PC-9 (cell line): ENCODE results near the gene ERBB4. TPM values are rescaled to one million over a fixed set of nuclear protein-coding genes. Genes with fewer than 3 reads are reported as not detected.
A peak's percentile ranks its signal among the peaks of the same experiment; 100 is the strongest.
"Not testable (repeated sequence)": the region's sequence is repeated elsewhere in the genome, so short reads cannot be mapped to it uniquely, and the experiment has no call there.

Experiments used
- BruUV-seq: library from RNA; stranded (reverse); fragments of 400-500 nt; replicated peaks from 2 replicates; lab custom pipeline; 2021; lab: Mats Ljungman, UMichigan
- CTCF ChIA-PET: fragments of 300-600 bp; sonication (Branson Sonifier 250); formaldehyde crosslinking; loops from one replicate; lab custom pipeline; 2022; ENCODE audit warnings: antibody characterized with exemption; lab: Charles Lee
- POLR2A ChIA-PET: fragments of 300-600 bp; sonication (Branson Sonifier 250); formaldehyde crosslinking; loops from one replicate; lab custom pipeline; 2022; ENCODE audit warnings: antibody characterized with exemption; ENCODE audit not compliant: unreplicated experiment; lab: Charles Lee
- DNase-seq, 2 experiments: peaks; one replicate each; pipeline versions ENCODE4 v3.0.0 to v3.0.0-alpha.2; 2015 to 2022; ENCODE audit warnings: mixed read lengths in 1 of 2
- H2AFZ ChIP-seq: fragments of 200-600 bp; sonication (generic); 2 replicates; pipeline ENCODE4 v1.8.1; 2017; ENCODE audit warnings: antibody characterized with exemption
- H3F3A ChIP-seq: fragments of 200-600 bp; sonication (generic); 2 replicates; pipeline ENCODE4 v1.8.1; 2017; ENCODE audit warnings: antibody characterized with exemption, mild to moderate bottlenecking, low read depth; ENCODE audit not compliant: insufficient read depth
- H3K27ac ChIP-seq: fragments of 200-600 bp; sonication (generic); 2 replicates; pipeline ENCODE4 v1.6.1; 2016; ENCODE audit warnings: mixed run types
- H3K27me3 ChIP-seq: fragments of 200-600 bp; sonication (generic); 2 replicates; pipeline ENCODE4 v1.6.1; 2016; ENCODE audit warnings: low read depth, mixed run types; ENCODE audit not compliant: insufficient read depth
- H3K36me3 ChIP-seq: fragments of 200-600 bp; sonication (generic); 2 replicates; pipeline ENCODE4 v1.6.1; 2016; ENCODE audit warnings: low read depth, mixed run types
- H3K4me1 ChIP-seq: fragments of 200-600 bp; sonication (generic); replicated peaks from 2 replicates; pipeline ENCODE4 v1.6.1; 2016; ENCODE audit warnings: mixed run types; ENCODE audit not compliant: insufficient read depth
- H3K4me2 ChIP-seq: fragments of 200-600 bp; sonication (generic); 2 replicates; pipeline ENCODE4 v1.6.1; 2017; ENCODE audit warnings: mixed run types
- H3K4me3 ChIP-seq: fragments of 200-600 bp; sonication (generic); 2 replicates; pipeline ENCODE4 v1.6.1; 2016; ENCODE audit warnings: mixed run types
- H3K79me2 ChIP-seq: fragments of 200-600 bp; sonication (generic); 2 replicates; pipeline ENCODE4 v1.6.1; 2017; ENCODE audit warnings: low read depth, mixed run types
- H3K9me2 ChIP-seq: fragments of 200-600 bp; sonication (generic); 2 replicates; pipeline ENCODE4 v1.8.1; 2017; ENCODE audit warnings: mild to moderate bottlenecking; ENCODE audit not compliant: insufficient read depth
- H3K9me3 ChIP-seq: fragments of 200-600 bp; sonication (generic); 2 replicates; pipeline ENCODE4 v1.8.1; 2016; ENCODE audit warnings: low read depth; ENCODE audit not compliant: insufficient read depth
- H4K20me1 ChIP-seq: fragments of 200-600 bp; sonication (generic); 2 replicates; pipeline ENCODE4 v1.8.1; 2017; ENCODE audit not compliant: insufficient read depth
- EZH2 ChIP-seq: fragments of 200-600 bp; sonication (generic); IDR thresholded peaks from 2 replicates; pipeline ENCODE4 v1.8.0; 2017; ENCODE audit warnings: antibody characterized with exemption, low read depth
- intact Hi-C: fragments of 100-400 bp; cut with micrococcal nuclease; formaldehyde crosslinking; loops from one replicate; pipeline ENCODE4 v1.10.0; 2022; ENCODE audit not compliant: unreplicated experiment
- total RNA-seq: library from RNA; stranded (reverse); gene quantifications from 2 replicates; pipeline ENCODE4 v1.2.3, GENCODE V29; 2021
- TF ChIP-seq, protein P1 (sequence below): fragments of 200-600 bp; sonication (generic); conservative IDR thresholded peaks from 2 replicates; pipeline ENCODE4 v1.6.1; 2017; ENCODE audit warnings: mixed run types, antibody characterized with exemption, mild to moderate bottlenecking, moderate library complexity

Gene ERBB4
- total RNA-seq, 1 experiment from 2014 or later: not detected

DNA sequence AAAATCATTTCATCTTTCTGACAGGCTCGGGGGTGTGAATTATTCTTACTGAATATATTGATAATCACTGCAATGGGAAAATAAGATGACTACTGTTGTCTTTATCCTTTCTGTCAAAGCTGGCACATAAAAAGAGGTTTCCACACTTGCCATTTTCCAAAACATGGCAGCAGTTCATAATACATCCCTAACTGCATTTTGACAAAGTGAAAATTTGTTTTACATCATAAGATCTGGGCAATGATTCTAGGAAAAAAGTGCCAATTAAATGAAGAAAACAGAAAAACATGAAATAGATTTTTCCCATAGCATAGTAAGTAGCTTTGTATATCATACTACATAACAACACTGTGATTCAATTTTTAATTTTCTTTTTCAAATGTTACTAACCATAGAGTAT is 65.4 kb downstream of the ERBB4 start:
- TF ChIP-seq, protein P1, sequence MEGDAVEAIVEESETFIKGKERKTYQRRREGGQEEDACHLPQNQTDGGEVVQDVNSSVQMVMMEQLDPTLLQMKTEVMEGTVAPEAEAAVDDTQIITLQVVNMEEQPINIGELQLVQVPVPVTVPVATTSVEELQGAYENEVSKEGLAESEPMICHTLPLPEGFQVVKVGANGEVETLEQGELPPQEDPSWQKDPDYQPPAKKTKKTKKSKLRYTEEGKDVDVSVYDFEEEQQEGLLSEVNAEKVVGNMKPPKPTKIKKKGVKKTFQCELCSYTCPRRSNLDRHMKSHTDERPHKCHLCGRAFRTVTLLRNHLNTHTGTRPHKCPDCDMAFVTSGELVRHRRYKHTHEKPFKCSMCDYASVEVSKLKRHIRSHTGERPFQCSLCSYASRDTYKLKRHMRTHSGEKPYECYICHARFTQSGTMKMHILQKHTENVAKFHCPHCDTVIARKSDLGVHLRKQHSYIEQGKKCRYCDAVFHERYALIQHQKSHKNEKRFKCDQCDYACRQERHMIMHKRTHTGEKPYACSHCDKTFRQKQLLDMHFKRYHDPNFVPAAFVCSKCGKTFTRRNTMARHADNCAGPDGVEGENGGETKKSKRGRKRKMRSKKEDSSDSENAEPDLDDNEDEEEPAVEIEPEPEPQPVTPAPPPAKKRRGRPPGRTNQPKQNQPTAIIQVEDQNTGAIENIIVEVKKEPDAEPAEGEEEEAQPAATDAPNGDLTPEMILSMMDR: no peak
- TF ChIP-seq EZH2: no peak
- Histone ChIP-seq H3K27me3 (no peaks in the 10 kb centered on the region), H3K4me1 (no peaks in the 10 kb centered on the region), H3K9me3 (no peaks in the 10 kb centered on the region), H3K27ac (no peak overlapping the region), H2AFZ (no peak overlapping the region), H3K9me2 (no peaks in the 10 kb centered on the region), H3K79me2 (no peaks in the 10 kb centered on the region), H3K36me3 (no peaks in the 10 kb centered on the region), H3K4me2 (no peak overlapping the region), H4K20me1 (no peaks in the 10 kb centered on the region), H3K4me3 (no peak overlapping the region), H3F3A (no peaks in the 10 kb centered on the region)
- no peak for DNase-seq
- no TSS peak for BruUV-seq
- intact Hi-C loops: no loop called here
- ChIA-PET CTCF (no interaction called here), POLR2A (no interaction called here)

DNA sequence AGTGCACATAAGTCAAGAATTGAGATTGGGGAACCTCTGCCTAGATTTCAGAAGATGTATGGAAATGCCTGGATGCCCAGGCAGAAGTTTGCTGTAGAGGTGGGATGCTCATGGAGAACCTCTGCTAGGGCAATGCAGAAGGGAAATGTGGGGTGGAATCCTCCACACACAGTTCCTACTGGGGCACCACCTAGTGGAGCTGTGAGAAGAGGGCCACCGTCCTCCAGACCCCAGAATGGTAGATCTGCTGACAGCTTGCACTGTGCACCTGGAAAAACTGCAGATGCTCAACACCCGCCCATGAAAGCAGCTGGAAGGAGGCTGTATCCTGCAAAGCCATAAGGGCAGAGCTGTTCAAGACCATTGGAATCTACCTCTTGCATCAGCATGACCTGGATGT is 71.1 kb downstream of the ERBB4 start:
- H3K27ac ChIP-seq, H3K4me3 ChIP-seq, H3K79me2 ChIP-seq, DNase-seq, BruUV-seq, H3F3A ChIP-seq, CTCF ChIA-PET, H3K9me2 ChIP-seq, H3K36me3 ChIP-seq, H2AFZ ChIP-seq, H3K4me2 ChIP-seq, intact Hi-C loops, H3K9me3 ChIP-seq, H3K27me3 ChIP-seq, POLR2A ChIA-PET, H4K20me1 ChIP-seq, H3K4me1 ChIP-seq: not testable (repeated sequence)

DNA sequence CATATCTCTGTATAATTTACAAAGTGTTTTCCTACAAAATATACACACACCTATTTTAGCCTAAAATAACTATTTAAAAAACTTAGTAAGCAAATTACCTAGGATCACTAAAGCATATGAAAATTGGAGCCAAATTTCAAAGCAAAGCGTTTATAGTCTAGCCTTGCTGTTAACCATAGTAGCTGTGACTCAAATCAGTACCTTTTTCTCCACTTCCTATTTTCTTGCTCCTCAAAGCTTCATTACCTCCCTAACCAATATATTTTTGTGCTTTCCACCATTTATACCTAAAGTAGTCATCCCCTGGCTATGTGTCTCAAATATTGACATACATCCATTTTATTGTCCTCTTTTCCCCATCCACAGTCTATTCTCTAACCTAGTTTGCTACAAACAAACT is 73.1 kb downstream of the ERBB4 start:
- H3K79me2 ChIP-seq: no peaks in the 10 kb centered on the region
- no peak overlapping the region for H3K4me2 ChIP-seq
- no peaks in the 10 kb centered on the region for H4K20me1 ChIP-seq
- no peak overlapping the region for H2AFZ ChIP-seq
- no peaks in the 10 kb centered on the region for H3F3A ChIP-seq
- no peak overlapping the region for H3K4me3 ChIP-seq
- H3K36me3 ChIP-seq: no peaks in the 10 kb centered on the region
- POLR2A ChIA-PET: no interaction called here
- BruUV-seq: no TSS peak
- no peaks in the 10 kb centered on the region for H3K9me2 ChIP-seq
- H3K27ac ChIP-seq: no peak overlapping the region
- TF ChIP-seq, protein P1: no peak
- no peak for TF ChIP-seq EZH2
- H3K9me3 ChIP-seq: no peaks in the 10 kb centered on the region
- no peak for DNase-seq
- H3K4me1 ChIP-seq: no peaks in the 10 kb centered on the region
- CTCF ChIA-PET: no interaction called here
- H3K27me3 ChIP-seq: no peaks in the 10 kb centered on the region
- intact Hi-C loops: no loop called here

DNA sequence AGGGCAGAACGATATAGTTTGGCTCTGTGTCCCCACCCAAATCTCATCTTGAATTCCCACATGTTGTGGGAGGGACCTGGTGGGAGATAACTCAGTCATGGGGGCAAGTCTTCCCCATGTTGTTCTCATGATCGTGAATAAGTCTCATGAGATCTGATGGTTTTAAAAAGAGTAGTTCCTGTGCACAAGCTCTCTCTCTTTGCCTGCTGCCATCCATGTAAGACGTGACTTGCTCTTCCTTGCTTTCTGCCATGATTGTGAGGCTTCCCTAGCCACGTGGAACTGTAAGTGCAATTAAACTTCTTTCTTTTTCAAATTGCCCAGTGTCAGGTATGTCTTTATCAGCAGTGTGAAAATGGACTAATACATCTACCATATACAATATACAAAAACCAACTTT is 76.9 kb downstream of the ERBB4 start:
- H3K9me2 ChIP-seq, intact Hi-C loops, H3K9me3 ChIP-seq, POLR2A ChIA-PET, H3K4me3 ChIP-seq, H3K4me1 ChIP-seq, H3K79me2 ChIP-seq, H3F3A ChIP-seq, H4K20me1 ChIP-seq, DNase-seq, H3K4me2 ChIP-seq, CTCF ChIA-PET, H3K36me3 ChIP-seq, BruUV-seq, H3K27me3 ChIP-seq, H3K27ac ChIP-seq: not testable (repeated sequence)
- 0 out of 2 replicates have a peak overlapping the region, but pooled peaks have one; percentile 27 for H2AFZ ChIP-seq
